MM.1S (cell line): Measurements from ENCODE around the gene DTNB.

ENCODE experiments used
- DNase-seq: peaks from one replicate; pipeline ENCODE4 v3.0.0-alpha.2; 2015
- H2AFZ ChIP-seq: fragments of 300-600 bp; sonication (generic); 2 replicates; pipeline ENCODE4 v1.6.0; 2016; ENCODE audit warnings: antibody characterized with exemption, low read length
- H3F3A ChIP-seq: fragments of 300-600 bp; sonication (generic); 2 replicates; pipeline ENCODE4 v1.6.1; 2016; ENCODE audit warnings: mild to moderate bottlenecking, antibody characterized with exemption, low read length, moderate library complexity, mixed read lengths; ENCODE audit not compliant: insufficient read depth
- H3K27ac ChIP-seq: fragments of 300-600 bp; sonication (generic); 2 replicates; pipeline ENCODE4 v1.5.1; 2016; ENCODE audit warnings: mild to moderate bottlenecking, low read length
- H3K27me3 ChIP-seq: fragments of 300-600 bp; sonication (generic); replicated peaks from 2 replicates; pipeline ENCODE4 v1.6.0; 2016; ENCODE audit warnings: low read length; ENCODE audit not compliant: insufficient read depth
- H3K36me3 ChIP-seq: fragments of 300-600 bp; sonication (generic); replicated peaks from 2 replicates; pipeline ENCODE4 v1.6.1; 2016; ENCODE audit warnings: mild to moderate bottlenecking, low read length, mixed read lengths; ENCODE audit not compliant: insufficient read depth
- H3K4me1 ChIP-seq: fragments of 300-600 bp; sonication (generic); 2 replicates; pipeline ENCODE4 v1.6.1; 2016; ENCODE audit warnings: low read length, mixed read lengths
- H3K4me2 ChIP-seq: fragments of 300-600 bp; sonication (generic); 2 replicates; pipeline ENCODE4 v1.6.0; 2016; ENCODE audit warnings: low read depth, low read length
- H3K4me3 ChIP-seq: fragments of 300-600 bp; sonication (generic); 2 replicates; pipeline ENCODE4 v1.5.1; 2016; ENCODE audit warnings: low read length, mixed read lengths
- H3K79me2 ChIP-seq: fragments of 300-600 bp; sonication (generic); 2 replicates; pipeline ENCODE4 v1.6.1; 2016; ENCODE audit warnings: mixed run types, low read length, mixed read lengths
- H3K9ac ChIP-seq: fragments of 300-600 bp; sonication (generic); 2 replicates; pipeline ENCODE4 v1.6.1; 2016; ENCODE audit warnings: low read length, mixed read lengths
- H3K9me2 ChIP-seq: fragments of 300-600 bp; sonication (generic); replicated peaks from 2 replicates; pipeline ENCODE4 v1.6.1; 2016; ENCODE audit warnings: mild to moderate bottlenecking, low read length, mixed read lengths; ENCODE audit not compliant: insufficient read depth
- H3K9me3 ChIP-seq: fragments of 300-600 bp; sonication (generic); replicated peaks from 2 replicates; pipeline ENCODE4 v1.6.1; 2016; ENCODE audit warnings: mild to moderate bottlenecking, low read length, mixed read lengths; ENCODE audit not compliant: insufficient read depth
- H4K20me1 ChIP-seq: fragments of 300-600 bp; sonication (generic); 2 replicates; pipeline ENCODE4 v1.6.1; 2016; ENCODE audit warnings: mild to moderate bottlenecking, low read length, moderate library complexity, mixed read lengths; ENCODE audit not compliant: insufficient read depth
- EZH2 ChIP-seq: fragments of 300-600 bp; sonication (generic); optimal IDR thresholded peaks from 2 replicates; pipeline ENCODE3; 2017; ENCODE audit warnings: low read depth, mild to moderate bottlenecking, antibody characterized with exemption, low read length, mixed read lengths
- EZH2phosphoT487 ChIP-seq: fragments of 300-600 bp; sonication (generic); IDR thresholded peaks from 2 replicates; pipeline ENCODE4 v1.6.1; 2018; ENCODE audit warnings: antibody characterized with exemption, low read length
- TF ChIP-seq, protein P1 (sequence below): fragments of 300-600 bp; sonication (generic); IDR thresholded peaks from 2 replicates; pipeline ENCODE4 v1.5.1; 2016; ENCODE audit warnings: antibody characterized with exemption, low read length, mixed read lengths

The DTNB gene

DNA sequence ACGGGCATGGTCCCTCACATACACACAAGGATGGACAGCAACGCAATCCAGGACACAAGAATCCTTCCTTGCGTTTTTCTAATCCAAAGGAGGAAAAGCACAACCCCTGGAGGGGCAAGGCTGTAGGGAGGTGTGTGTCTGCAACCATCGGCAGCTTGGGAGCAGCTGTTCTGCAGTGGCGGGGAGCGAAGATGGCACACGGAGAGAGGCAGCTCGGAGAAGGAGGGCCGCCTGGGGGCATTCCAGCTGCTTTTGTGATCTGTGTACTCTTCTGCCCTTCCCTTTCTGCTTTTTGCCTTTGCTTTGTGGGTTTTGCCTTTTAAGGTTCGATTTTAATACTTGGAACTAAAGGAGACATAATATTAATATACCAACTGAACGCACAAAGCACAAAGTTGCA is 194.6 kb downstream of the DTNB start:
- Histone ChIP-seq H3F3A (peaks cover 6% of the 10 kb centered on the region; the same call in 1 of the 2 replicates), H3K27ac (no peak overlapping the region), H4K20me1 (no peaks in the 10 kb centered on the region), H3K9ac (no peak overlapping the region), H3K27me3 (no peaks in the 10 kb centered on the region), H3K4me2 (no peak overlapping the region), H2AFZ (no peak overlapping the region), H3K4me3 (no peak overlapping the region), H3K79me2 (no peaks in the 10 kb centered on the region), H3K4me1 (peaks cover 19% of the 10 kb centered on the region), H3K9me3 (no peaks in the 10 kb centered on the region), H3K36me3 (no peaks in the 10 kb centered on the region), H3K9me2 (no peaks in the 10 kb centered on the region)
- TF ChIP-seq, protein P1, sequence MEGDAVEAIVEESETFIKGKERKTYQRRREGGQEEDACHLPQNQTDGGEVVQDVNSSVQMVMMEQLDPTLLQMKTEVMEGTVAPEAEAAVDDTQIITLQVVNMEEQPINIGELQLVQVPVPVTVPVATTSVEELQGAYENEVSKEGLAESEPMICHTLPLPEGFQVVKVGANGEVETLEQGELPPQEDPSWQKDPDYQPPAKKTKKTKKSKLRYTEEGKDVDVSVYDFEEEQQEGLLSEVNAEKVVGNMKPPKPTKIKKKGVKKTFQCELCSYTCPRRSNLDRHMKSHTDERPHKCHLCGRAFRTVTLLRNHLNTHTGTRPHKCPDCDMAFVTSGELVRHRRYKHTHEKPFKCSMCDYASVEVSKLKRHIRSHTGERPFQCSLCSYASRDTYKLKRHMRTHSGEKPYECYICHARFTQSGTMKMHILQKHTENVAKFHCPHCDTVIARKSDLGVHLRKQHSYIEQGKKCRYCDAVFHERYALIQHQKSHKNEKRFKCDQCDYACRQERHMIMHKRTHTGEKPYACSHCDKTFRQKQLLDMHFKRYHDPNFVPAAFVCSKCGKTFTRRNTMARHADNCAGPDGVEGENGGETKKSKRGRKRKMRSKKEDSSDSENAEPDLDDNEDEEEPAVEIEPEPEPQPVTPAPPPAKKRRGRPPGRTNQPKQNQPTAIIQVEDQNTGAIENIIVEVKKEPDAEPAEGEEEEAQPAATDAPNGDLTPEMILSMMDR: no peak
- TF ChIP-seq EZH2phosphoT487 (no peak), EZH2 (no peak)
- no peak for DNase-seq

DNA sequence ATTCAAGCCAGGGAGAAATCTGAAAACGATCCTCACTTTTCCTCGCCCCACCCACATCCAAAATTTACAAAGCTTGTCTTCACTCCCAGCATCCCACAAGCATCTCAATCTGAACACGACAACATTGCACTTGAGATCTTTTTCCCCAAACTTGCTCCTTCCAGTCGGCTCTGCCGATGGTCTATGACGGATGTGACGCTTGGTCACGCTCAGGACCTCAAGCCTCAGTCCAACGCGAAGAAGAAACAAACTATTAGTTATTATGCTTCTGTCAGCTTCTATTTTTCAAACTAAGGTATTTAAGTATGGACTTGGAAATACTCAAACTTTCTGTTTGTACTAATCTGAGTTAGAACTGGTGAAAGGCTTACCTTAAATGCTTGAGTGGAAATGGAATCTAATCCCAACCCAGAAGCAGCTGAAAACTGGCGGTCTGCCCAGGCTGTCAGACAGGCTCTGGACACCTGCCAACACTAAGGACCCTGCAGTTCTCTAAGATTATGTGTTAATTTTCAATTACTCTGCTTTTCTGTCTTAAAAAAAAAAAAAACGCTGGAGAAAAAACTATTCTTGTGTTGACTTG is 199.5 kb downstream of the DTNB start:
- no peak overlapping the region for H3K4me2 ChIP-seq
- no peak for DNase-seq
- H4K20me1 ChIP-seq: no peaks in the 10 kb centered on the region
- H3K27me3 ChIP-seq: no peaks in the 10 kb centered on the region
- no peaks in the 10 kb centered on the region for H3F3A ChIP-seq
- H3K4me1 ChIP-seq: peaks cover 7% of the 10 kb centered on the region
- H3K9me2 ChIP-seq: no peaks in the 10 kb centered on the region
- TF ChIP-seq EZH2: no peak
- TF ChIP-seq EZH2phosphoT487: no peak
- TF ChIP-seq, protein P1: no peak
- H2AFZ ChIP-seq: no peak overlapping the region
- no peaks in the 10 kb centered on the region for H3K79me2 ChIP-seq
- H3K27ac ChIP-seq: no peak overlapping the region
- H3K9ac ChIP-seq: no peak overlapping the region
- H3K36me3 ChIP-seq: no peaks in the 10 kb centered on the region
- H3K9me3 ChIP-seq: no peaks in the 10 kb centered on the region
- H3K4me3 ChIP-seq: no peak overlapping the region

DNA sequence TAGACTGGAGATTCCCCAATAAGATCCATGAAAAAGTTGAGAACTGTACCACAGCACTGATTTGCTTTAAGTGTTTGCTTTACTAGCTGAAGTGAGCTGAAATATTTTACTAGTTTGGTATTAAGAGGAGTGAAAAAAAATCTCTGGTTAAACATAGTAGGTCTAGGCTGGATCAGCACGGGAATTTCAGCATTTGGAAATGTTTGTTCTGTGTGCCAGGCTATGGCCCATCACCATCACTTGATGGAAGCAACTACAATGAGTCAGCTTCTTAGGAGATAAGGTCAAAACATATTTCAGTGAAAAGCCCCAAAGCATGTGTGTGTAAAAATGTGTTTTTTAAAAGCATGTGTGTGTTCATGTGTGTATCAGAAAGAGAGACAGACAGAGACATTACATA is 200.2 kb downstream of the DTNB start:
- Histone ChIP-seq H3K9me2 (no peaks in the 10 kb centered on the region), H3K4me3 (no peak overlapping the region), H3F3A (no peaks in the 10 kb centered on the region), H3K9me3 (no peaks in the 10 kb centered on the region), H3K9ac (no peak overlapping the region), H3K4me2 (no peak overlapping the region), H3K79me2 (no peaks in the 10 kb centered on the region), H3K36me3 (no peaks in the 10 kb centered on the region), H2AFZ (no peak overlapping the region), H3K4me1 (peaks cover 7% of the 10 kb centered on the region), H3K27me3 (no peaks in the 10 kb centered on the region), H4K20me1 (no peaks in the 10 kb centered on the region), H3K27ac (no peak overlapping the region)
- DNase-seq: no peak
- TF ChIP-seq, protein P1: no peak
- TF ChIP-seq EZH2 (no peak), EZH2phosphoT487 (no peak)
